Measurements from ENCODE around the gene WNT7A.

Gene WNT7A

GRCh38 chr3:13798401-13798800 is 81.5 kb downstream of the WNT7A start:
- H3K36me3 ChIP-seq (ENCODE audit: low read depth), result no peaks in the 10 kb centered on the region
- TF ChIP-seq, protein P1, sequence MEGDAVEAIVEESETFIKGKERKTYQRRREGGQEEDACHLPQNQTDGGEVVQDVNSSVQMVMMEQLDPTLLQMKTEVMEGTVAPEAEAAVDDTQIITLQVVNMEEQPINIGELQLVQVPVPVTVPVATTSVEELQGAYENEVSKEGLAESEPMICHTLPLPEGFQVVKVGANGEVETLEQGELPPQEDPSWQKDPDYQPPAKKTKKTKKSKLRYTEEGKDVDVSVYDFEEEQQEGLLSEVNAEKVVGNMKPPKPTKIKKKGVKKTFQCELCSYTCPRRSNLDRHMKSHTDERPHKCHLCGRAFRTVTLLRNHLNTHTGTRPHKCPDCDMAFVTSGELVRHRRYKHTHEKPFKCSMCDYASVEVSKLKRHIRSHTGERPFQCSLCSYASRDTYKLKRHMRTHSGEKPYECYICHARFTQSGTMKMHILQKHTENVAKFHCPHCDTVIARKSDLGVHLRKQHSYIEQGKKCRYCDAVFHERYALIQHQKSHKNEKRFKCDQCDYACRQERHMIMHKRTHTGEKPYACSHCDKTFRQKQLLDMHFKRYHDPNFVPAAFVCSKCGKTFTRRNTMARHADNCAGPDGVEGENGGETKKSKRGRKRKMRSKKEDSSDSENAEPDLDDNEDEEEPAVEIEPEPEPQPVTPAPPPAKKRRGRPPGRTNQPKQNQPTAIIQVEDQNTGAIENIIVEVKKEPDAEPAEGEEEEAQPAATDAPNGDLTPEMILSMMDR (IDR thresholded peaks at IDR 0.05; ENCODE audit: poor library complexity, severe bottlenecking), result no peak
- ATAC-seq (ENCODE audit: low read depth) (no peak), DNase-seq (ENCODE audit: low spot score) (no peak)
- H3K4me3 ChIP-seq (ENCODE audit: severe bottlenecking), result no peak overlapping the region
- H3K9me3 ChIP-seq (ENCODE audit: severe bottlenecking), result no peaks in the 10 kb centered on the region
- H3K4me1 ChIP-seq (ENCODE audit: insufficient read depth, poor library complexity, severe bottlenecking), result peaks cover 5% of the 10 kb centered on the region
- H3K27ac ChIP-seq (ENCODE audit: poor library complexity, severe bottlenecking), result no peak overlapping the region
- no peaks in the 10 kb centered on the region for H3K27me3 ChIP-seq (ENCODE audit: insufficient read depth, poor library complexity, severe bottlenecking)

DNA sequence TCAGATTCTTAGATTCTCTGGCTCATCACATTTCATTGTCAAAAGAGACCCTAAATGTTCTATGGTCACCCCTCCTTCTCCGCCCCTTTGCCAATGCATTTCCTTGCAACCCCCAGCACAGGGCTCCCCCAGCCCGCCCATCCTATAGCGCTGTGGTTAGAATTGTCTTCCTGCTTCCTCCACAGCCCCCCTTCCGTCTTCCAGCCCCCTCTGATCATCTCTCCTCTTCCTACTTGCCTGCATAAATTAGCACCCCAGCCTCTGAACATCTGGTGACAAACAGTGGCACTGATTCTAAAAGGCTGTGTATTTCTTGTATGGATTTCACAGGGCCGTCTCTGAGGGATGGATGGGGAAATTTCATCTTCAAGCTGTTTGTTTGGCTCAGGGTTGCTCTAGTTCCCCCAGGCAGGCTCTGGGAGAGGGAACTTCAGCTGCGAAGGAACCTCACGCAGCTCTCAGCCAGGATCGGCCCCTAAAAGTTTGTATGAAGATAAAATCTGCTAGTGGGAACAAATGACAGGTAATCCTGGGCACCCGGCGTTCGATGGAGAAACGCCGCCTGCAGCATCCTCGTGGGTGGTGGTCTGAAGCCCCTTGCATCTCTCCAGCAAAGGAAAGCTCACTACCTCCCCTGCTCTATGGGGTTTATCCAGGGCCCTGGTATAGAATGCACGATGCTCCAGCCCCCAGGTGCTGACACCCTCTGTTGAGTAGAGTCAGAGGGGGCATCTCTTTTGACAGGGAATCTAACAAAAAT is 83.0 kb downstream of the WNT7A start:
- Histone ChIP-seq H3K27me3 (ENCODE audit: insufficient read depth, poor library complexity, severe bottlenecking) (no peaks in the 10 kb centered on the region), H3K4me1 (ENCODE audit: insufficient read depth, poor library complexity, severe bottlenecking) (no peaks in the 10 kb centered on the region), H3K36me3 (ENCODE audit: low read depth) (no peaks in the 10 kb centered on the region), H3K27ac (ENCODE audit: poor library complexity, severe bottlenecking) (no peak overlapping the region), H3K4me3 (ENCODE audit: severe bottlenecking) (no peak overlapping the region), H3K9me3 (ENCODE audit: severe bottlenecking) (no peaks in the 10 kb centered on the region)
- TF ChIP-seq, protein P1 (IDR thresholded peaks at IDR 0.05; ENCODE audit: poor library complexity, severe bottlenecking), result no peak
- no peak for DNase-seq (ENCODE audit: low spot score)
- ATAC-seq (ENCODE audit: low read depth), result no peak

GRCh38 chr3:13795816-13796215 is 84.1 kb downstream of the WNT7A start:
- no peaks in the 10 kb centered on the region for H3K36me3 ChIP-seq (ENCODE audit: low read depth)
- no peaks in the 10 kb centered on the region for H3K27me3 ChIP-seq (ENCODE audit: insufficient read depth, poor library complexity, severe bottlenecking)
- TF ChIP-seq, protein P1 (IDR thresholded peaks at IDR 0.05; ENCODE audit: poor library complexity, severe bottlenecking), result no peak

GRCh38 chr3:13794322-13794721 is 85.5 kb downstream of the WNT7A start:
- H3K36me3 ChIP-seq (ENCODE audit: low read depth), result no peaks in the 10 kb centered on the region
- ATAC-seq (ENCODE audit: low read depth) (no peak), DNase-seq (ENCODE audit: low spot score) (no peak)
- TF ChIP-seq, protein P1 (IDR thresholded peaks at IDR 0.05; ENCODE audit: poor library complexity, severe bottlenecking), result no peak
- H3K27me3 ChIP-seq (ENCODE audit: insufficient read depth, poor library complexity, severe bottlenecking), result no peaks in the 10 kb centered on the region
- H3K9me3 ChIP-seq (ENCODE audit: severe bottlenecking), result no peaks in the 10 kb centered on the region
- no peaks in the 10 kb centered on the region for H3K4me1 ChIP-seq (ENCODE audit: insufficient read depth, poor library complexity, severe bottlenecking)
- no peak overlapping the region for H3K4me3 ChIP-seq (ENCODE audit: severe bottlenecking)
- no peak overlapping the region for H3K27ac ChIP-seq (ENCODE audit: poor library complexity, severe bottlenecking)

More at GRCh38 chr3:13795816-13796215, 84.1 kb downstream of the WNT7A start:
- Histone ChIP-seq H3K4me3 (ENCODE audit: severe bottlenecking) (no peak overlapping the region), H3K9me3 (ENCODE audit: severe bottlenecking) (no peaks in the 10 kb centered on the region), H3K4me1 (ENCODE audit: insufficient read depth, poor library complexity, severe bottlenecking) (no peaks in the 10 kb centered on the region), H3K27ac (ENCODE audit: poor library complexity, severe bottlenecking) (no peak overlapping the region)
- DNase-seq (ENCODE audit: low spot score) (no peak), ATAC-seq (ENCODE audit: low read depth) (no peak)

- no peaks in the 10 kb centered on the region for H3K9me3 ChIP-seq (ENCODE audit: severe bottlenecking)
- no peaks in the 10 kb centered on the region for H3K27me3 ChIP-seq (ENCODE audit: insufficient read depth, poor library complexity, severe bottlenecking)
- H3K4me1 ChIP-seq (ENCODE audit: insufficient read depth, poor library complexity, severe bottlenecking), result no peaks in the 10 kb centered on the region
- no peak for ATAC-seq (ENCODE audit: low read depth)
- no peak for DNase-seq (ENCODE audit: low spot score)
- H3K4me3 ChIP-seq (ENCODE audit: severe bottlenecking), result no peak overlapping the region
- no peaks in the 10 kb centered on the region for H3K36me3 ChIP-seq (ENCODE audit: low read depth)
- no peak overlapping the region for H3K27ac ChIP-seq (ENCODE audit: poor library complexity, severe bottlenecking)
- TF ChIP-seq, protein P1 (IDR thresholded peaks at IDR 0.05; ENCODE audit: poor library complexity, severe bottlenecking), result no peak
These were observed 86.4 kb downstream of the WNT7A start for GRCh38 chr3:13793451-13793850.
